ENCODE data around the gene OCEL1.
"Not testable (repeated sequence)": the region's sequence is repeated elsewhere in the genome, so short reads cannot be mapped to it uniquely, and the experiment has no call there.

OCEL1 gene

GRCh38 chr19:17263712-17264640, 38.0 kb downstream of the OCEL1 start:
- no peak for DNase-seq (ENCODE audit: low spot score)

GRCh38 chr19:17264641-17264979, 38.6 kb downstream of the OCEL1 start, which contains the start of gene USHBP1:
Gene USHBP1, minus strand, starts transcription at chr19:17264745. Its CDS starts 446 bp downstream, at chr19:17264299.
- DNase-seq (ENCODE audit: low spot score), result no peak

- no peak for DNase-seq (ENCODE audit: low spot score)
Observed at GRCh38 chr19:17266026-17266425, 40.0 kb downstream of the OCEL1 start.

GRCh38 chr19:17266589-17266974, 40.6 kb downstream of the OCEL1 start:
- no peak for DNase-seq (ENCODE audit: low spot score)

- peak; percentile 98 for DNase-seq (ENCODE audit: low spot score)
Observed at GRCh38 chr19:17266975-17267788, 41.2 kb downstream of the OCEL1 start, which contains the start of gene BABAM1. Gene BABAM1, plus strand, starts transcription at chr19:17267443. Its CDS starts 1,364 bp downstream, at chr19:17268807.

GRCh38 chr19:17268754-17269153, 42.7 kb downstream of the OCEL1 start:
- DNase-seq (ENCODE audit: low spot score), result no peak

GRCh38 chr19:17274892-17275291, 48.9 kb downstream of the OCEL1 start:
- DNase-seq (ENCODE audit: low spot score), result not testable (repeated sequence)

GRCh38 chr19:17275441-17276175, 49.6 kb downstream of the OCEL1 start:
- DNase-seq (ENCODE audit: low spot score), result no peak

Measured in CD4-positive, alpha-beta T cell treated with Interleukin-15 for 4 hours (primary cell).